COLO829 (cell line): Measurements from ENCODE around the gene ZKSCAN2.

Experiments
- DNase-seq: peaks from one replicate; pipeline ENCODE4 v3.0.0; 2012; ENCODE audit warnings: low spot score

Gene ZKSCAN2

GRCh38 chr16:25223964-25224363 lies 33.7 kb downstream of the ZKSCAN2 start:
- DNase-seq: no peak

- DNase-seq: no peak
These were observed 34.7 kb downstream of the ZKSCAN2 start for GRCh38 chr16:25222959-25223358.

- DNase-seq: no peak
These were observed 38.4 kb downstream of the ZKSCAN2 start for GRCh38 chr16:25219070-25219737.

GRCh38 chr16:25217921-25218320 lies 39.7 kb downstream of the ZKSCAN2 start:
- no peak for DNase-seq

- no peak for DNase-seq
These were observed 40.5 kb downstream of the ZKSCAN2 start for GRCh38 chr16:25217112-25217511.

GRCh38 chr16:25213709-25214397 lies 43.8 kb downstream of the ZKSCAN2 start:
- no peak for DNase-seq

- DNase-seq: no peak
These were observed 45.0 kb downstream of the ZKSCAN2 start for GRCh38 chr16:25212636-25213035.

- DNase-seq: peak; percentile 46
These were observed 46.9 kb downstream of the ZKSCAN2 start for GRCh38 chr16:25210758-25211157.

GRCh38 chr16:25199457-25199856 lies 58.2 kb downstream of the ZKSCAN2 start:
- DNase-seq: no peak

- peak; percentile 42 for DNase-seq
These were observed 59.6 kb downstream of the ZKSCAN2 start for GRCh38 chr16:25198021-25198420.

GRCh38 chr16:25194273-25194878 lies 63.3 kb downstream of the ZKSCAN2 start:
- DNase-seq: no peak

- no peak for DNase-seq
These were observed 65.5 kb downstream of the ZKSCAN2 start for GRCh38 chr16:25192096-25192495.

GRCh38 chr16:25189305-25189704 lies 68.3 kb downstream of the ZKSCAN2 start:
- no peak for DNase-seq

GRCh38 chr16:25187491-25187795 lies 70.2 kb downstream of the ZKSCAN2 start:
- no peak for DNase-seq
